ENCODE results near the gene ZNF304. TPM values are rescaled to one million over a fixed set of nuclear protein-coding genes. Genes with fewer than 3 reads are reported as not detected.

Gene ZNF304
- polyA plus RNA-seq, 1 donor (not counting 4 experiments of a cell fraction or from before 2014, with no cell fraction given), result 7.7 TPM

GRCh38 chr19:57334191-57334590, 16.9 kb upstream of the ZNF304 start:
- H3K4me3 ChIP-seq (ENCODE audit: control insufficient read depth in 2 of 3, extremely low read depth in 1 of 3, insufficient read depth in 2 of 3, low read depth in 1 of 3, low read length in 3 of 3), result peak overlapping the region in 1 of 3 experiments; percentile 18
- H3K9me1 ChIP-seq (ENCODE audit: control insufficient read depth, extremely low read depth, insufficient read depth, low read length), result no peaks in the 10 kb centered on the region
- FAIRE-seq (peak; percentile 99), DNase-seq (ENCODE audit: low read depth, low spot score) (peak; percentile 56)
- peaks cover 12% of the 10 kb centered on the region for H3K4me1 ChIP-seq (ENCODE audit: control insufficient read depth, extremely low read depth, insufficient read depth, low read length)
- peak overlapping the region; percentile 48 for H3K27ac ChIP-seq (ENCODE audit: control insufficient read depth, insufficient read depth, low read length)
- no peak overlapping the region for H3K9ac ChIP-seq (ENCODE audit: control insufficient read depth, extremely low read depth, insufficient read depth, low read length)
- TF ChIP-seq CTCF (optimal IDR thresholded peaks at IDR 0.05 in 1 of 3, IDR thresholded peaks at IDR 0.05 in 1 of 3, conservative IDR thresholded peaks at IDR 0.05 in 1 of 3; ENCODE audit: extremely low read depth in 1 of 3, insufficient read depth in 2 of 3, low read length in 3 of 3) (no peak), EZH2 (IDR thresholded peaks at IDR 0.05; ENCODE audit: low read length) (no peak)
- no peaks in the 10 kb centered on the region for H3K27me3 ChIP-seq (ENCODE audit: control insufficient read depth, extremely low read depth, insufficient read depth, low read length)
- H4K20me1 ChIP-seq (ENCODE audit: control insufficient read depth, extremely low read depth, insufficient read depth, low read length), result no peaks in the 10 kb centered on the region
- H2AFZ ChIP-seq (ENCODE audit: control insufficient read depth, low read length), result no peak overlapping the region
- peak overlapping the region; percentile 69 for H3K4me2 ChIP-seq (ENCODE audit: control insufficient read depth, extremely low read depth, insufficient read depth, low read depth, low read length)
- no peaks in the 10 kb centered on the region for H3K79me2 ChIP-seq (ENCODE audit: control insufficient read depth, insufficient read depth, low read length)
- H3K36me3 ChIP-seq (ENCODE audit: control insufficient read depth in 2 of 2, extremely low read depth in 1 of 2, insufficient read depth in 2 of 2, low read length in 2 of 2), result no peaks in the 10 kb centered on the region
- dilution Hi-C loops (cut with MboI; ENCODE audit: extremely low pct_ligation_motif_present, low sequenced_read_pairs), result no loop called here
- H3K9me3 ChIP-seq (ENCODE audit: control insufficient read depth, low read depth, low read length), result no peaks in the 10 kb centered on the region

GRCh38 chr19:57338877-57339276, 12.2 kb upstream of the ZNF304 start:
- TF ChIP-seq CTCF (optimal IDR thresholded peaks at IDR 0.05 in 1 of 3, IDR thresholded peaks at IDR 0.05 in 1 of 3, conservative IDR thresholded peaks at IDR 0.05 in 1 of 3; ENCODE audit: extremely low read depth in 1 of 3, insufficient read depth in 2 of 3, low read length in 3 of 3), result no peak
- TF ChIP-seq EZH2 (IDR thresholded peaks at IDR 0.05; ENCODE audit: low read length), result no peak
- no peaks in the 10 kb centered on the region for H3K36me3 ChIP-seq (ENCODE audit: control insufficient read depth in 2 of 2, extremely low read depth in 1 of 2, insufficient read depth in 2 of 2, low read length in 2 of 2)
- no peak overlapping the region for H3K4me3 ChIP-seq (ENCODE audit: control insufficient read depth in 2 of 3, extremely low read depth in 1 of 3, insufficient read depth in 2 of 3, low read depth in 1 of 3, low read length in 3 of 3)
- H3K27ac ChIP-seq (ENCODE audit: control insufficient read depth, insufficient read depth, low read length), result no peak overlapping the region
- H3K4me1 ChIP-seq (ENCODE audit: control insufficient read depth, extremely low read depth, insufficient read depth, low read length), result peaks cover 8% of the 10 kb centered on the region
- no peak for FAIRE-seq
- no peaks in the 10 kb centered on the region for H3K27me3 ChIP-seq (ENCODE audit: control insufficient read depth, extremely low read depth, insufficient read depth, low read length)
- dilution Hi-C loops (cut with MboI; ENCODE audit: extremely low pct_ligation_motif_present, low sequenced_read_pairs), result no loop called here
- no peak overlapping the region for H2AFZ ChIP-seq (ENCODE audit: control insufficient read depth, low read length)
- H3K9me3 ChIP-seq (ENCODE audit: control insufficient read depth, low read depth, low read length), result no peaks in the 10 kb centered on the region
- DNase-seq (ENCODE audit: low read depth, low spot score), result no peak
- H3K4me2 ChIP-seq (ENCODE audit: control insufficient read depth, extremely low read depth, insufficient read depth, low read depth, low read length), result no peak overlapping the region
- H4K20me1 ChIP-seq (ENCODE audit: control insufficient read depth, extremely low read depth, insufficient read depth, low read length), result no peaks in the 10 kb centered on the region
- no peaks in the 10 kb centered on the region for H3K79me2 ChIP-seq (ENCODE audit: control insufficient read depth, insufficient read depth, low read length)
- H3K9ac ChIP-seq (ENCODE audit: control insufficient read depth, extremely low read depth, insufficient read depth, low read length), result no peak overlapping the region
- no peaks in the 10 kb centered on the region for H3K9me1 ChIP-seq (ENCODE audit: control insufficient read depth, extremely low read depth, insufficient read depth, low read length)

Measured in keratinocyte (primary cell).